SK-N-SH (cell line): ENCODE measurements around the gene MUC5AC. TPM values are rescaled to one million over a fixed set of nuclear protein-coding genes. Genes with fewer than 3 reads are reported as not detected.
A peak's percentile ranks its signal among the peaks of the same experiment; 100 is the strongest.

Source experiments
- CTCF ChIA-PET: fragments of 300-600, 350-600 bp; formaldehyde crosslinking; extraction: SDS; loops from one replicate; lab custom pipeline; 2021; lab: Yijun Ruan, JAX
- POLR2A ChIA-PET: fragments of 350-600 bp; sonication (Branson Sonifier 250); formaldehyde crosslinking; extraction: SDS; loops from one replicate; lab custom pipeline; 2020; ENCODE audit warnings: antibody characterized with exemption, inconsistent platforms; lab: Yijun Ruan, JAX
- DNase-seq: peaks from one replicate; pipeline ENCODE4 v3.0.0; 2012
- H2AFZ ChIP-seq: fragments of 200-600 bp; sonication (generic); 2 replicates; pipeline ENCODE4 v1.8.1; 2016; ENCODE audit warnings: antibody characterized with exemption, mild to moderate bottlenecking, low read depth
- H3F3A ChIP-seq: fragments of 200-600 bp; sonication (generic); replicated peaks from 2 replicates; pipeline ENCODE3; 2016; ENCODE audit warnings: antibody characterized with exemption, mild to moderate bottlenecking; ENCODE audit not compliant: insufficient read depth
- H3K27ac ChIP-seq, 2 experiments: fragments of 200-500 bp in 1 of 2; fragments of 200-600 bp in 1 of 2; sonication (Bioruptor generic) in 1 of 2; sonication (generic), shearing (Covaris generic) in 1 of 2; 2 replicates each; pipeline versions ENCODE4 v1.5.1 to v1.6.1; 2014 to 2016; ENCODE audit warnings: low read depth in 2 of 2, inconsistent platforms in 1 of 2, low read length in 1 of 2, mild to moderate bottlenecking in 1 of 2, mixed read lengths in 1 of 2
- H3K27me3 ChIP-seq: fragments of 200-600 bp; sonication (generic), shearing (Covaris generic); 2 replicates; pipeline ENCODE4 v1.6.1; 2016; ENCODE audit warnings: mixed run types; ENCODE audit not compliant: insufficient read depth
- H3K36me3 ChIP-seq, 2 experiments: fragments of 200-500 bp in 1 of 2; fragments of 200-600 bp in 1 of 2; sonication (Bioruptor generic) in 1 of 2; sonication (generic) in 1 of 2; replicated peaks in 1 of 2; 2 replicates each; pipeline versions ENCODE3 to v1.5.1; 2014 to 2016; ENCODE audit warnings: low read length in 1 of 2, mild to moderate bottlenecking in 1 of 2; ENCODE audit not compliant: insufficient read depth in 2 of 2, control insufficient read depth in 1 of 2
- H3K4me1 ChIP-seq, 2 experiments: fragments of 200-500 bp in 1 of 2; fragments of 200-600 bp in 1 of 2; sonication (Bioruptor generic) in 1 of 2; sonication (generic), shearing (Covaris generic) in 1 of 2; 2 replicates each; pipeline versions ENCODE4 v1.5.1 to v1.6.1; 2014 to 2016; ENCODE audit warnings: low read depth in 1 of 2, low read length in 1 of 2, mixed run types in 1 of 2; ENCODE audit not compliant: insufficient read depth in 2 of 2, control insufficient read depth in 1 of 2
- H3K4me2 ChIP-seq: fragments of 200-600 bp; sonication (generic), shearing (Covaris generic); 2 replicates; pipeline ENCODE4 v1.6.1; 2017; ENCODE audit warnings: mixed run types
- H3K4me3 ChIP-seq, 2 experiments: fragments of 200-500 bp in 1 of 2; fragments of 200-600 bp in 1 of 2; sonication (Bioruptor generic) in 1 of 2; sonication (generic), shearing (Covaris generic) in 1 of 2; 2 replicates each; pipeline versions ENCODE4 v1.5.1 to v1.8.1; 2014 to 2016; ENCODE audit warnings: low read depth in 2 of 2, inconsistent platforms in 1 of 2, low read length in 1 of 2, mild to moderate bottlenecking in 1 of 2, mixed read lengths in 1 of 2, moderate library complexity in 1 of 2
- H3K79me2 ChIP-seq: fragments of 200-600 bp; sonication (generic); 2 replicates; pipeline ENCODE4 v1.8.1; 2017; ENCODE audit warnings: mild to moderate bottlenecking; ENCODE audit not compliant: insufficient read depth
- H3K9ac ChIP-seq: fragments of 200-600 bp; sonication (generic); 2 replicates; pipeline ENCODE4 v1.6.1; 2017; ENCODE audit warnings: mixed run types
- H3K9me2 ChIP-seq: fragments of 200-600 bp; sonication (generic); 2 replicates; pipeline ENCODE4 v1.6.1; 2017; ENCODE audit warnings: mixed run types
- H3K9me3 ChIP-seq: fragments of 200-600 bp; sonication (generic); 2 replicates; pipeline ENCODE4 v1.6.1; 2017; ENCODE audit warnings: mixed run types, mild to moderate bottlenecking, moderate library complexity
- H4K20me1 ChIP-seq: fragments of 200-600 bp; sonication (generic); 2 replicates; pipeline ENCODE4 v1.6.1; 2017; ENCODE audit warnings: mild to moderate bottlenecking, mixed run types; ENCODE audit not compliant: insufficient read depth
- CHD2 ChIP-seq: fragments of 150-350 bp; IDR thresholded peaks from 2 replicates; pipeline ENCODE4 v1.6.1; 2018; ENCODE audit warnings: low read length; ENCODE audit not compliant: partially characterized antibody
- CTCF ChIP-seq: fragments of 200-600 bp; sonication (generic); IDR thresholded peaks from 2 replicates; pipeline ENCODE4 v1.6.1; 2017; ENCODE audit warnings: antibody characterized with exemption, mild to moderate bottlenecking, moderate library complexity
- GATA2 ChIP-seq: sonication (generic); formaldehyde crosslinking; IDR thresholded peaks from 2 replicates; pipeline ENCODE4 v1.5.0; 2020; ENCODE audit warnings: mild to moderate bottlenecking, missing genetic modification reagents
- IRF3 ChIP-seq: fragments of 150-350 bp; IDR thresholded peaks from 2 replicates; pipeline ENCODE4 v1.6.1; 2016; ENCODE audit warnings: mild to moderate bottlenecking, low read depth, low read length
- NRF1 ChIP-seq: IDR thresholded peaks from 2 replicates; pipeline ENCODE4 v1.6.1; 2012; ENCODE audit warnings: low read depth, mild to moderate bottlenecking, low read length
- REST ChIP-seq: IDR thresholded peaks from 2 replicates; pipeline ENCODE4 v1.6.1; 2012; ENCODE audit warnings: mild to moderate bottlenecking, low read depth, low read length, moderate library complexity
- RFX5 ChIP-seq: IDR thresholded peaks from 2 replicates; pipeline ENCODE4 v1.6.1; 2012; ENCODE audit warnings: mild to moderate bottlenecking, improper control_type of control experiment, low read length
- SMC3 ChIP-seq: IDR thresholded peaks from 2 replicates; pipeline ENCODE4 v1.6.1; 2012; ENCODE audit warnings: low read depth, low read length, improper control_type of control experiment
- TAF1 ChIP-seq: IDR thresholded peaks from 2 replicates; pipeline ENCODE4 v1.6.1; 2012; ENCODE audit warnings: low read depth, mild to moderate bottlenecking, low read length, moderate library complexity, borderline replicate concordance
- TEAD4 ChIP-seq: IDR thresholded peaks from 2 replicates; pipeline ENCODE4 v1.4.0; 2012; ENCODE audit warnings: mild to moderate bottlenecking, borderline replicate concordance; ENCODE audit not compliant: insufficient read depth
- USF1 ChIP-seq: IDR thresholded peaks from 2 replicates; pipeline ENCODE4 v1.4.0; 2012; ENCODE audit warnings: low read depth, borderline replicate concordance
- YY1 ChIP-seq: IDR thresholded peaks from 2 replicates; pipeline ENCODE4 v1.4.0; 2012; ENCODE audit warnings: low read depth, mild to moderate bottlenecking
- ZBTB33 ChIP-seq: IDR thresholded peaks from 2 replicates; pipeline ENCODE4 v1.4.0; 2012; ENCODE audit warnings: low read depth, borderline replicate concordance
- WGBS: methylation state at CpG from one replicate; pipeline ENCODE4 v1.1.6; 2017; ENCODE audit warnings: low lambda C conversion rate; 5-methylcytosine and 5-hydroxymethylcytosine counted together
- polyA plus RNA-seq, 3 experiments: library from polyadenylated mRNA; depleted of rRNA; stranded (reverse); fragments of >200 nt; gene quantifications; 2 replicates each; pipeline ENCODE4 v1.2.3, GENCODE V29; 2012

The MUC5AC gene
- polyA plus RNA-seq, 1 of the 3 experiments (the other 2 are of a cell fraction) = not detected

GRCh38 chr11:1235306-1235900 is 77.7 kb downstream of the MUC5AC start (continued):
- TF ChIP-seq REST (no peak), TEAD4 (no peak), IRF3 (no peak), GATA2 (CRISPR knock-in tag) (no peak)

- Histone ChIP-seq H3K4me3 (no peak overlapping the region), H3K27me3 (no peaks in the 10 kb centered on the region), H3K79me2 (no peaks in the 10 kb centered on the region), H3K9ac (no peak overlapping the region), H3K4me1 (peaks cover 0 to 2% of the 10 kb centered on the region in 2 experiments; a peak in 1 of 4 replicates), H3K27ac (no peak overlapping the region), H2AFZ (no peak overlapping the region), H3F3A (no peaks in the 10 kb centered on the region)
- ChIA-PET CTCF (interaction anchor here (3.2 kb wide), 1 partner anchor 33 kb away, joined by 8 read pairs; no protein-coding TSS in a partner anchor), POLR2A (no interaction called here)
- 75% methylated on average over 13 of the region's 16 CpGs for WGBS
- TF ChIP-seq SMC3 = no peak
- TF ChIP-seq NRF1 = no peak
- no peak for TF ChIP-seq TEAD4
- no peak for TF ChIP-seq CHD2
- no peak for TF ChIP-seq ZBTB33
- no peak for TF ChIP-seq TAF1
- no peak for TF ChIP-seq RFX5
- TF ChIP-seq YY1 = no peak
- TF ChIP-seq USF1 = no peak
- no peak for TF ChIP-seq CTCF
- TF ChIP-seq, all 33 proteins: peak for 0
- H4K20me1 ChIP-seq = no peaks in the 10 kb centered on the region
- H3K4me2 ChIP-seq = no peak overlapping the region
- H3K9me2 ChIP-seq = no peaks in the 10 kb centered on the region
- no peaks in the 10 kb centered on the region for H3K36me3 ChIP-seq
- DNase-seq = peak; percentile 37
- H3K9me3 ChIP-seq = no peaks in the 10 kb centered on the region
Measured at GRCh38 chr11:1235901-1236315, 78.2 kb downstream of the MUC5AC start.
